Kidney epithelial cell (primary cell): ENCODE data around the gene XAB2. TPM values are rescaled to one million over a fixed set of nuclear protein-coding genes. Genes with fewer than 3 reads are reported as not detected.
"Not testable (repeated sequence)": the region's sequence is repeated elsewhere in the genome, so short reads cannot be mapped to it uniquely, and the experiment has no call there.

Experiments
- DNase-seq: peaks from one replicate; pipeline ENCODE4 v3.0.0-alpha.2; 2010; ENCODE audit warnings: low read depth
- H3K27me3 ChIP-seq: 2 replicates; pipeline ENCODE4 v1.6.0; 2011; ENCODE audit warnings: low read length; ENCODE audit not compliant: control insufficient read depth, insufficient read depth
- H3K36me3 ChIP-seq: 2 replicates; pipeline ENCODE4 v1.5.1; 2011; ENCODE audit warnings: low read length; ENCODE audit not compliant: control insufficient read depth, insufficient read depth
- H3K4me3 ChIP-seq: 2 replicates; pipeline ENCODE4 v1.5.1; 2011; ENCODE audit warnings: low read depth, mild to moderate bottlenecking, control low read depth, low read length
- CTCF ChIP-seq: IDR thresholded peaks from 2 replicates; pipeline ENCODE4 v1.5.1; 2011; ENCODE audit warnings: mild to moderate bottlenecking, moderate library complexity, low read length, control low read depth, inconsistent platforms; ENCODE audit not compliant: insufficient read depth, poor library complexity, severe bottlenecking
- total RNA-seq: library from RNA; depleted of rRNA; stranded (reverse); fragments of >200 nt; gene quantifications from 2 replicates; pipeline ENCODE4 v1.2.3, GENCODE V29; 2015

XAB2 gene
- total RNA-seq, 1 donor from 2014 or later: 48.1 TPM

- DNase-seq: no peak
- Histone ChIP-seq H3K4me3 (peak within 1 kb of the TSS; percentile 57), H3K36me3 (no peaks in the 10 kb centered on the region), H3K27me3 (peaks cover 7% of the 10 kb centered on the region)
- TF ChIP-seq CTCF: no peak
Observed at GRCh38 chr19:7595466-7596133, 33.7 kb downstream of the XAB2 start, which contains the start of gene CAMSAP3. TSS of gene CAMSAP3 (plus strand) at chr19:7595863. CDS start at chr19:7596003, 140 bp downstream.

GRCh38 chr19:7590256-7590655 is 39.1 kb downstream of the XAB2 start:
- Histone ChIP-seq H3K4me3 (no peak overlapping the region), H3K27me3 (peaks cover 3% of the 10 kb centered on the region), H3K36me3 (no peaks in the 10 kb centered on the region)
- no peak for DNase-seq
- TF ChIP-seq CTCF: no peak

- DNase-seq: no peak
- H3K27me3 ChIP-seq: peaks cover 2% of the 10 kb centered on the region
- no peak overlapping the region for H3K4me3 ChIP-seq
- H3K36me3 ChIP-seq: no peaks in the 10 kb centered on the region
- TF ChIP-seq CTCF: no peak
Observed at GRCh38 chr19:7589822-7590221, 39.5 kb downstream of the XAB2 start.

- no peaks in the 10 kb centered on the region for H3K36me3 ChIP-seq
- H3K27me3 ChIP-seq: peaks cover 6% of the 10 kb centered on the region
- TF ChIP-seq CTCF: no peak
- no peak overlapping the region for H3K4me3 ChIP-seq
- no peak for DNase-seq
Observed at GRCh38 chr19:7582446-7582845, 46.9 kb downstream of the XAB2 start.

- Histone ChIP-seq H3K4me3 (no peak overlapping the region), H3K36me3 (no peaks in the 10 kb centered on the region), H3K27me3 (peaks cover 6% of the 10 kb centered on the region)
- TF ChIP-seq CTCF: no peak
- DNase-seq: no peak
Observed at GRCh38 chr19:7579182-7579581, 50.2 kb downstream of the XAB2 start.

- no peak for TF ChIP-seq CTCF
- no peaks in the 10 kb centered on the region for H3K36me3 ChIP-seq
- no peak overlapping the region for H3K4me3 ChIP-seq
- H3K27me3 ChIP-seq: peaks cover 6% of the 10 kb centered on the region
- DNase-seq: no peak
Observed at GRCh38 chr19:7578127-7578526, 51.2 kb downstream of the XAB2 start.

- H3K27me3 ChIP-seq, H3K36me3 ChIP-seq, DNase-seq, H3K4me3 ChIP-seq: not testable (repeated sequence)
Observed at GRCh38 chr19:7577422-7577821, 51.9 kb downstream of the XAB2 start.
